ENCODE data around the gene C19orf53. TPM values are rescaled to one million over a fixed set of nuclear protein-coding genes. Genes with fewer than 3 reads are reported as not detected.

C19orf53 gene
- polyA plus RNA-seq, 3 donors, result 125 to 156 (median 132) TPM

DNA sequence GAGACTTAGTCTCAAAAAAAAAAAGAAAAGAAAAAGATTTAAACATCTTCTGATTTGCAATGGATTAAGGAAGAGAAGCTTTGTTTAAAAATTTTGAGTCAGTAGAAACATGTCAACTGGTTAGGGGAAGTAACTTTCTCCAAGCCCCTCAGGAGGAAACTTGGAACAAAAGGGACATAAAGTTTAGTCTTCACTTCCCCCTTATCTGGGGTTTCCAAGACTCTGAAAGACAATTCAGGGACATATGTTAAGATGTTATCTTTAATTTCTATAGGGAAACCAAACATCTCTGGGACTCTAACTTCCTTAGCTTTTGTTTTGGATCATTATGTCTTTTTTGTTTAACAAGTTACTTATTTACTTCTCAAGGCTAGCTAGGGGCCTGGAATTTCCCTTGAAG is 30.1 kb upstream of the C19orf53 start:
- Histone ChIP-seq H3K9me3 (replicated peaks in 1 of 2; ENCODE audit: control insufficient read depth in 1 of 2, insufficient read depth in 1 of 2, low read length in 2 of 2) (peaks cover 0 to 3% of the 10 kb centered on the region in 2 donors), H3K27ac (ENCODE audit: low read depth in 1 of 2, low read length in 2 of 2) (no peak overlapping the region), H3K79me2 (ENCODE audit: insufficient read depth, low read length) (peaks cover 15% of the 10 kb centered on the region), H2AFZ (ENCODE audit: insufficient read depth, low read depth, low read length, poor library complexity, severe bottlenecking) (no peak overlapping the region), H3K36me3 (replicated peaks in 1 of 2; ENCODE audit: control insufficient read depth in 1 of 2, insufficient read depth in 2 of 2, low read length in 2 of 2) (no peaks in the 10 kb centered on the region), H3K4me1 (ENCODE audit: control insufficient read depth in 1 of 2, insufficient read depth in 2 of 2, low read length in 2 of 2) (peaks cover 16 to 17% of the 10 kb centered on the region in 2 donors), H3K4me3 (replicated peaks in 1 of 3; ENCODE audit: low read depth in 2 of 3, low read length in 3 of 3) (no peak overlapping the region), H4K20me1 (ENCODE audit: insufficient read depth, low read length) (no peaks in the 10 kb centered on the region), H3K9ac (ENCODE audit: insufficient read depth, low read length, poor library complexity, severe bottlenecking) (no peak overlapping the region), H3K4me2 (replicated peaks; ENCODE audit: extremely low read depth, low read length, poor library complexity, severe bottlenecking) (no peak overlapping the region), H3K27me3 (ENCODE audit: control insufficient read depth in 2 of 2, insufficient read depth in 2 of 2, low read length in 2 of 2) (no peaks in the 10 kb centered on the region)
- Mint-ChIP-seq H3K27ac (peak overlapping the region in 3 of 7 donors; percentile 30 to 50 (median 43)), H3K36me3 (peaks cover 6 to 8% of the 10 kb centered on the region in 2 donors), H3K4me3 (no peak overlapping the region), H3K27me3 (ENCODE audit: low read depth in 3 of 3) (peaks cover 0 to 2% (median 0%) of the 10 kb centered on the region in 3 donors), H3K9me3 (peaks cover 0 to 4% (median 2%) of the 10 kb centered on the region in 7 donors), H3K4me1 (peaks cover 13% of the 10 kb centered on the region)
- no peak for TF ChIP-seq CTCF (IDR thresholded peaks at IDR 0.05)
- DNase-seq, result peak in 1 of 3 donors; percentile 34
- intact Hi-C loops (cut with micrococcal nuclease), result no loop called here

DNA sequence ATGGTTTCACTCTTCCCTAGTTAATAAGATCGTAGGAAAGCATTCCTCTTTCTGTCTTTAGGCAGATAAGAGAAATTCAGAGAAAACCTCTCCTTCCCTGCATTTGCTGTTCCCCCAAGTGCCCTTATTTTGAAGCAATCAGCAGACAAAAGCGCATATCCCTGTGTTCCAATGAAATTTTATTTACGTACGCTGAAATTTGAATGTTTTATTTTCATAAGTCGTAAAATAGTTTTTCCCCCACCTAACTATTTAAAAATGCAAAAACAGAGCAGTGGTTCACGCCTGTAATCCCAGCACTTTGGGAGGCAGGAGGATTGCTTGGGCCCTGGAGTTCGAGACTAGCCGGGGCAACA is 27.2 kb upstream of the C19orf53 start:
- peak overlapping the region; percentile 65 for H2AFZ ChIP-seq (ENCODE audit: insufficient read depth, low read depth, low read length, poor library complexity, severe bottlenecking)
- Mint-ChIP-seq H3K27ac (peak overlapping the region in 6 of 7 donors; percentile 42 to 90 (median 80)), H3K27me3 (ENCODE audit: low read depth in 3 of 3) (no peaks in the 10 kb centered on the region), H3K4me1 (peaks cover 15% of the 10 kb centered on the region), H3K4me3 (peak overlapping the region in 1 of 2 donors; percentile 59), H3K9me3 (peaks cover 0 to 5% (median 1%) of the 10 kb centered on the region in 7 donors), H3K36me3 (peaks cover 0 to 19% of the 10 kb centered on the region in 2 donors)
- H3K79me2 ChIP-seq (ENCODE audit: insufficient read depth, low read length), result peaks cover 32% of the 10 kb centered on the region
- no peaks in the 10 kb centered on the region for H4K20me1 ChIP-seq (ENCODE audit: insufficient read depth, low read length)
- WGBS (ENCODE audit: insufficient coverage), result 95% methylated on average over 3 of the region's 8 CpGs
- H3K27me3 ChIP-seq (ENCODE audit: control insufficient read depth in 2 of 2, insufficient read depth in 2 of 2, low read length in 2 of 2), result no peaks in the 10 kb centered on the region
- H3K36me3 ChIP-seq (replicated peaks in 1 of 2; ENCODE audit: control insufficient read depth in 1 of 2, insufficient read depth in 2 of 2, low read length in 2 of 2), result peaks cover 3 to 14% of the 10 kb centered on the region in 2 donors
- DNase-seq, result no peak
- peaks cover 18 to 19% of the 10 kb centered on the region in 2 donors for H3K4me1 ChIP-seq (ENCODE audit: control insufficient read depth in 1 of 2, insufficient read depth in 2 of 2, low read length in 2 of 2)
- peak overlapping the region; percentile 96 for H3K4me2 ChIP-seq (replicated peaks; ENCODE audit: extremely low read depth, low read length, poor library complexity, severe bottlenecking)
- H3K9me3 ChIP-seq (replicated peaks in 1 of 2; ENCODE audit: control insufficient read depth in 1 of 2, insufficient read depth in 1 of 2, low read length in 2 of 2), result peaks cover 0 to 3% of the 10 kb centered on the region in 2 donors
- intact Hi-C loops (cut with micrococcal nuclease), result loop anchor here in 1 of 2 donors (2.0 kb wide), 1 partner anchor 16 kb away; no protein-coding TSS in a partner anchor
- H3K4me3 ChIP-seq (replicated peaks in 1 of 3; ENCODE audit: low read depth in 2 of 3, low read length in 3 of 3), result peak overlapping the region in 1 of 3 experiments; percentile 96
- TF ChIP-seq CTCF (IDR thresholded peaks at IDR 0.05), result no peak
- no peak overlapping the region for H3K27ac ChIP-seq (ENCODE audit: low read depth in 1 of 2, low read length in 2 of 2)
- H3K9ac ChIP-seq (ENCODE audit: insufficient read depth, low read length, poor library complexity, severe bottlenecking), result no peak overlapping the region
